Heart left ventricle (tissue), 13 donors: ENCODE data around the gene STIM1.

Experiments used
- POLR2A ChIP-seq, 2 donors: fragments of 450-650 bp; IDR thresholded peaks; one replicate each; pipeline ENCODE4 v1.6.1; 2017; ENCODE audit warnings: antibody characterized with exemption in 2 of 2, mild to moderate bottlenecking in 2 of 2, moderate library complexity in 2 of 2
- TF ChIP-seq, protein P1 (sequence below), 12 donors: fragments of 200-600 bp; sonication (generic) in 4 of 12; IDR thresholded peaks; one replicate each; pipeline versions ENCODE4 v1.5.0 to v1.8.0; 2018 to 2022; ENCODE audit warnings: antibody characterized with exemption in 12 of 12, mild to moderate bottlenecking in 5 of 12
- donor health status: ischemic (EF 13 %, LVEDD 7.1; RV severe dilation, severe dysfunction).
- donor health status: DM: no; HTN: yes; CAD: no.
- donor health status: DM: no; HTN: no; CAD: no.
- donor health status: ischemic (EF 25% LVEDD 6.9; RV normal size, moderate dysfunction).
- donor health status: ischemic (EF 25% LVEDD 5.7; RV mildly dilated, moderate dysfunction).
- donor health status: ischemic (EF 35%, LVEDD 5.7; RV mildly dilated, moderate dysfunction).
- donor health status: nonischemic (EF 11% LVEDD 7.7; RV severe dilation, severe dysfunction).
- donor health status: DM: yes; HTN: yes; CAD: no.
- donor health status: PGD.
- donor health status: ischemic (EF 29% LVEDD 5.4; RV normal size, mild dysfunction).
- donor health status: nonischemic (EF 23%, LVEDD 6.1; RV moderate dilation, normal function).

DNA sequence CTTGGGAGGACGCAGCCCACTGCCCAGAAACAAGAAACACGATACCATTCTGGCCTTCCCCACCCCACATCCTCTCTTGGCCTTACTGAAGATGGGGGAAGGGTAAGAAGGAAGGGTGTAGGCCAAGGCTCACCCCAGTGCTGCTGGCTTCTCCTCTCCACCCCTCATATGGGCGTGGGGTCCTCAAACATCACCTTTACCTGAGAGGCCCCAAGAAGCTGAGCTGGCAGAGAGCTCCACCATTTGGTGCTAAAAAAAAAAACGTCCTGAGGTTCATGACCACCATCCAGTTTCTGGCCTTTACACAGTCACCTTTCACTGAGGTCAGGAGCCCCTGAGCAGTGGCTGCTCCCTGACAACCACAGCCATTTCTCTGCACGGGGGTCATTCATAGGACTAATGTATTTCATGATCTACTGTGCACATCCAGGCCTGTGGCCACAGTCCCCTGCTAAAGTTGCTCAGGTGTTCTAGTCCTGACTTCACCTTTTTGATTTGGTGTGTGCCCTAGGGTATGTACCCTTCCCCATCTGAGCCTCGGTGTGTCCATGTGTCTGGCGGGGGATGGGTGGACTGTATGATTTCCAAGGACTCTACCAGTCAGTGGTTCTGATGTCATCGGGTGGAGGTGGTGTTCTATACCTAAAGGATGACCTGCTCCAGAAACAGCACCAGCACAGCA lies 29.9 kb upstream of the STIM1 start:
- TF ChIP-seq, protein P1, sequence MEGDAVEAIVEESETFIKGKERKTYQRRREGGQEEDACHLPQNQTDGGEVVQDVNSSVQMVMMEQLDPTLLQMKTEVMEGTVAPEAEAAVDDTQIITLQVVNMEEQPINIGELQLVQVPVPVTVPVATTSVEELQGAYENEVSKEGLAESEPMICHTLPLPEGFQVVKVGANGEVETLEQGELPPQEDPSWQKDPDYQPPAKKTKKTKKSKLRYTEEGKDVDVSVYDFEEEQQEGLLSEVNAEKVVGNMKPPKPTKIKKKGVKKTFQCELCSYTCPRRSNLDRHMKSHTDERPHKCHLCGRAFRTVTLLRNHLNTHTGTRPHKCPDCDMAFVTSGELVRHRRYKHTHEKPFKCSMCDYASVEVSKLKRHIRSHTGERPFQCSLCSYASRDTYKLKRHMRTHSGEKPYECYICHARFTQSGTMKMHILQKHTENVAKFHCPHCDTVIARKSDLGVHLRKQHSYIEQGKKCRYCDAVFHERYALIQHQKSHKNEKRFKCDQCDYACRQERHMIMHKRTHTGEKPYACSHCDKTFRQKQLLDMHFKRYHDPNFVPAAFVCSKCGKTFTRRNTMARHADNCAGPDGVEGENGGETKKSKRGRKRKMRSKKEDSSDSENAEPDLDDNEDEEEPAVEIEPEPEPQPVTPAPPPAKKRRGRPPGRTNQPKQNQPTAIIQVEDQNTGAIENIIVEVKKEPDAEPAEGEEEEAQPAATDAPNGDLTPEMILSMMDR (IDR thresholded peaks at IDR 0.05), result no peak
- TF ChIP-seq POLR2A (IDR thresholded peaks at IDR 0.05), result no peak
